ENCODE measurements around the gene MTRF1.

- TF ChIP-seq EZH2phosphoT487 (IDR thresholded peaks at IDR 0.05; ENCODE audit: borderline replicate concordance) (no peak), CTCF (conservative IDR thresholded peaks at IDR 0.05; ENCODE audit: low read length) (no peak)
Measured at GRCh38 chr13:41231025-41231677, 32.2 kb downstream of the MTRF1 start.
